HCT116 (cell line): Measurements from ENCODE around the gene MAL. TPM values are rescaled to one million over a fixed set of nuclear protein-coding genes. Genes with fewer than 3 reads are reported as not detected.

Experiments
- ATAC-seq: fragments of 200-7000 bp; cut with Tn5 transposase; 2 replicates; pipeline ENCODE4 v1.9.1; 2020; ENCODE audit warnings: mild to moderate bottlenecking, moderate library complexity
- BruUV-seq: library from RNA; stranded (reverse); fragments of 400-500 nt; replicated peaks from 2 replicates; lab custom pipeline; 2021; lab: Mats Ljungman, UMichigan
- CTCF ChIA-PET: fragments of 300-600 bp; sonication (Branson Sonifier 250); formaldehyde crosslinking; loops from one replicate; lab custom pipeline; 2021; ENCODE audit warnings: antibody characterized with exemption; lab: Charles Lee
- POLR2A ChIA-PET: fragments of 300-600, 350-600 bp; sonication (Branson Sonifier 250); formaldehyde crosslinking; loops from one replicate; lab custom pipeline; 2021; ENCODE audit warnings: antibody characterized with exemption; lab: Charles Lee
- RAD21 ChIA-PET, 2 experiments: fragments of 300-600 bp; sonication (Branson Sonifier 250); formaldehyde crosslinking; loops; one replicate each; lab custom pipeline; 2023; ENCODE audit warnings: low total read pairs in 2 of 2; ENCODE audit not compliant: uncharacterized antibody in 2 of 2, unreplicated experiment in 2 of 2, low non-redundant PET in 1 of 2; lab: Charles Lee
- DNase-seq: peaks from one replicate; pipeline ENCODE4 v3.0.0-alpha.2; 2010; ENCODE audit warnings: low read depth, low spot score
- H2AFZ ChIP-seq: fragments of 200-600 bp; shearing (Covaris generic), sonication (generic); 2 replicates; pipeline ENCODE4 v1.6.1; 2017; ENCODE audit warnings: low read depth, mixed run types, mixed read lengths, antibody characterized with exemption, low read length; ENCODE audit not compliant: poor library complexity, severe bottlenecking
- H3K27ac ChIP-seq: 2 replicates; pipeline ENCODE4 v1.5.1; 2012; ENCODE audit warnings: low read depth, low read length
- H3K27me3 ChIP-seq: fragments of 200-600 bp; sonication (generic); 2 replicates; pipeline ENCODE4 v1.6.1; 2016; ENCODE audit warnings: mixed run types, low read length, mixed read lengths; ENCODE audit not compliant: insufficient read depth
- H3K36me3 ChIP-seq, 2 experiments: fragments of 200-500 bp in 1 of 2; fragments of 200-600 bp in 1 of 2; sonication (Bioruptor generic) in 1 of 2; sonication (generic) in 1 of 2; 2 replicates each; pipeline versions ENCODE4 v1.5.1 to v1.6.1; 2014 to 2016; ENCODE audit warnings: low read length in 2 of 2, inconsistent platforms in 1 of 2, mixed read lengths in 1 of 2, mixed run types in 1 of 2; ENCODE audit not compliant: insufficient read depth in 2 of 2, control insufficient read depth in 1 of 2
- H3K4me1 ChIP-seq, 2 experiments: fragments of 200-600 bp in 1 of 2; sonication (generic) in 1 of 2; 2 replicates each; pipeline versions ENCODE4 v1.5.1 to v1.6.1; 2012 to 2017; ENCODE audit warnings: low read length in 2 of 2, inconsistent platforms in 1 of 2, mild to moderate bottlenecking in 1 of 2, mixed read lengths in 1 of 2, mixed run types in 1 of 2, moderate library complexity in 1 of 2; ENCODE audit not compliant: insufficient read depth in 2 of 2, control insufficient read depth in 1 of 2
- H3K4me2 ChIP-seq: fragments of 200-600 bp; sonication (generic); 2 replicates; pipeline ENCODE4 v1.6.1; 2017; ENCODE audit warnings: mixed run types, low read length, mixed read lengths
- H3K4me3 ChIP-seq, 2 experiments: fragments of 200-600 bp in 1 of 2; sonication (generic) in 1 of 2; replicated peaks in 1 of 2; 2 replicates each; pipeline ENCODE4 v1.5.1; 2011 to 2016; ENCODE audit warnings: low read length in 2 of 2, control low read depth in 1 of 2, low read depth in 1 of 2, mild to moderate bottlenecking in 1 of 2, mixed read lengths in 1 of 2, mixed run types in 1 of 2
- H3K79me2 ChIP-seq: fragments of 200-600 bp; sonication (generic); 2 replicates; pipeline ENCODE4 v1.6.1; 2017; ENCODE audit warnings: mild to moderate bottlenecking, mixed run types, low read length, moderate library complexity, mixed read lengths; ENCODE audit not compliant: insufficient read depth
- H3K9ac ChIP-seq: fragments of 200-600 bp; sonication (generic); 2 replicates; pipeline ENCODE4 v1.6.1; 2016; ENCODE audit warnings: low read length, mixed read lengths
- H3K9me2 ChIP-seq: fragments of 200-600 bp; sonication (generic), shearing (Covaris generic); 2 replicates; pipeline ENCODE4 v1.6.1; 2017; ENCODE audit warnings: mixed run types, mild to moderate bottlenecking, moderate library complexity; ENCODE audit not compliant: insufficient read depth
- H3K9me3 ChIP-seq, 2 experiments: fragments of 200-500 bp in 1 of 2; fragments of 200-600 bp in 1 of 2; sonication (Bioruptor generic) in 1 of 2; sonication (generic) in 1 of 2; 2 replicates each; pipeline ENCODE4 v1.6.1; 2014 to 2017; ENCODE audit warnings: low read length in 2 of 2, mixed read lengths in 2 of 2, inconsistent platforms in 1 of 2, low read depth in 1 of 2, mild to moderate bottlenecking in 1 of 2, mixed run types in 1 of 2, moderate library complexity in 1 of 2; ENCODE audit not compliant: control insufficient read depth in 1 of 2, insufficient read depth in 1 of 2
- H4K20me1 ChIP-seq: fragments of 200-600 bp; sonication (generic), shearing (Covaris generic); 2 replicates; pipeline ENCODE4 v1.6.1; 2017; ENCODE audit warnings: mixed run types, mild to moderate bottlenecking, moderate library complexity; ENCODE audit not compliant: insufficient read depth
- ATF3 ChIP-seq: IDR thresholded peaks from 2 replicates; pipeline ENCODE4 v1.6.1; 2012
- CBX3 ChIP-seq: IDR thresholded peaks from 2 replicates; pipeline ENCODE4 v1.6.1; 2012; ENCODE audit warnings: low read depth
- CEBPB ChIP-seq: IDR thresholded peaks from 2 replicates; pipeline ENCODE4 v1.6.1; 2012; ENCODE audit warnings: low read depth
- CTCF ChIP-seq, 3 experiments: fragments of 200-600 bp in 1 of 3; sonication (generic) in 1 of 3; IDR thresholded peaks in 2 of 3; conservative IDR thresholded peaks in 1 of 3; 2 replicates each; pipeline ENCODE4 v1.5.1; 2012 to 2017; ENCODE audit warnings: low read depth in 2 of 3, low read length in 2 of 3, antibody characterized with exemption in 1 of 3, borderline replicate concordance in 1 of 3, control low read depth in 1 of 3, mild to moderate bottlenecking in 1 of 3, mixed read lengths in 1 of 3, mixed run types in 1 of 3, moderate library complexity in 1 of 3; ENCODE audit not compliant: insufficient read depth in 1 of 3
- EGR1 ChIP-seq: IDR thresholded peaks from 2 replicates; pipeline ENCODE4 v1.6.1; 2012; ENCODE audit warnings: low read depth
- ELF1 ChIP-seq: IDR thresholded peaks from 2 replicates; pipeline ENCODE4 v1.6.1; 2012; ENCODE audit warnings: low read depth, borderline replicate concordance
- FOSL1 ChIP-seq: IDR thresholded peaks from 2 replicates; pipeline ENCODE4 v1.6.1; 2012; ENCODE audit warnings: low read depth
- MAX ChIP-seq: IDR thresholded peaks from 2 replicates; pipeline ENCODE4 v1.6.1; 2012
- POLR2AphosphoS5 ChIP-seq: IDR thresholded peaks from 2 replicates; pipeline ENCODE4 v1.6.1; 2011; ENCODE audit warnings: mild to moderate bottlenecking, low read depth, low read length, moderate library complexity
- RAD21 ChIP-seq: IDR thresholded peaks from 2 replicates; pipeline ENCODE4 v1.6.1; 2012; ENCODE audit warnings: low read depth, mild to moderate bottlenecking
- REST ChIP-seq: IDR thresholded peaks from 2 replicates; pipeline ENCODE4 v1.6.1; 2012; ENCODE audit warnings: low read depth
- SIN3A ChIP-seq: IDR thresholded peaks from 2 replicates; pipeline ENCODE4 v1.6.1; 2012; ENCODE audit warnings: low read depth
- SP1 ChIP-seq: IDR thresholded peaks from 2 replicates; pipeline ENCODE4 v1.6.1; 2012; ENCODE audit warnings: low read depth
- SRF ChIP-seq: IDR thresholded peaks from 2 replicates; pipeline ENCODE4 v1.6.1; 2012; ENCODE audit warnings: low read depth
- TCF7L2 ChIP-seq: IDR thresholded peaks from 2 replicates; pipeline ENCODE4 v1.7.0; 2011; ENCODE audit warnings: borderline replicate concordance, inconsistent platforms; ENCODE audit not compliant: insufficient read depth, insufficient read length; ENCODE audit errors: extremely low read depth
- YY1 ChIP-seq: IDR thresholded peaks from 2 replicates; pipeline ENCODE4 v1.6.1; 2011; ENCODE audit warnings: low read length, low read depth, moderate library complexity, mild to moderate bottlenecking; ENCODE audit not compliant: insufficient replicate concordance; ENCODE audit errors: extremely low read depth
- ZBTB33 ChIP-seq: IDR thresholded peaks from 2 replicates; pipeline ENCODE4 v1.6.1; 2011; ENCODE audit warnings: mild to moderate bottlenecking, low read length, moderate library complexity; ENCODE audit not compliant: insufficient replicate concordance; ENCODE audit errors: extremely low read depth
- ZFX ChIP-seq: fragments of 450-650 bp; IDR thresholded peaks from 2 replicates; pipeline ENCODE4 v1.6.1; 2017
- ZNF274 ChIP-seq: fragments of 200-500 bp; sonication (Bioruptor generic); IDR thresholded peaks from 2 replicates; pipeline ENCODE4 v1.6.1; 2014; ENCODE audit warnings: mild to moderate bottlenecking, low read depth, low read length, inconsistent platforms
- intact Hi-C: fragments of 100-400 bp; cut with micrococcal nuclease; formaldehyde crosslinking; loops from 2 replicates; pipeline ENCODE4 v1.10.0; 2022
- total RNA-seq: library from RNA; stranded (reverse); gene quantifications from one replicate; pipeline ENCODE4 v1.2.1, GENCODE V29; 2021; ENCODE audit not compliant: unreplicated experiment

MAL gene
- total RNA-seq, 1 experiment from 2014 or later: not detected

GRCh38 chr2:94993176-94994062, 32.1 kb upstream of the MAL start:
- ChIA-PET RAD21 (no interaction called here), POLR2A (no interaction called here), CTCF (interaction anchor here (1.0 kb wide), 1 partner anchor 86 kb away, joined by 4 read pairs; no protein-coding TSS in a partner anchor)
- no peak overlapping the region for H2AFZ ChIP-seq
- H3K36me3 ChIP-seq: no peaks in the 10 kb centered on the region
- H3K9ac ChIP-seq: no peak overlapping the region
- H3K4me1 ChIP-seq: no peaks in the 10 kb centered on the region
- H3K79me2 ChIP-seq: no peaks in the 10 kb centered on the region
- H4K20me1 ChIP-seq: no peaks in the 10 kb centered on the region
- H3K9me2 ChIP-seq: no peaks in the 10 kb centered on the region
- DNase-seq (no peak), ATAC-seq (no peak)
- peaks cover 9% of the 10 kb centered on the region; the same call in 1 of the 2 replicates for H3K27me3 ChIP-seq
- no peak overlapping the region for H3K4me3 ChIP-seq
- BruUV-seq: no TSS peak
- intact Hi-C loops: no loop called here
- no peaks in the 10 kb centered on the region for H3K9me3 ChIP-seq
- H3K4me2 ChIP-seq: no peak overlapping the region
- H3K27ac ChIP-seq: no peak overlapping the region
- no peak for TF ChIP-seq ELF1
- TF ChIP-seq ZFX: no peak
- no peak for TF ChIP-seq SIN3A
- TF ChIP-seq SRF: no peak
- no peak for TF ChIP-seq CBX3
- no peak for TF ChIP-seq EGR1
- no peak for TF ChIP-seq POLR2AphosphoS5
- TF ChIP-seq RAD21: no peak
- TF ChIP-seq ZBTB33: no peak
- TF ChIP-seq CEBPB: no peak
- TF ChIP-seq MAX: no peak
- no peak for TF ChIP-seq ATF3
- no peak for TF ChIP-seq REST
- no peak for TF ChIP-seq ZNF274
- TF ChIP-seq YY1: no peak
- TF ChIP-seq FOSL1: no peak
- no peak for TF ChIP-seq CTCF (IDR thresholded peaks at IDR 0.05 in 2 of 3, conservative IDR thresholded peaks at IDR 0.05 in 1 of 3; ENCODE audit: borderline replicate concordance in 1 of 3, insufficient read depth in 1 of 3, low read depth in 2 of 3, low read length in 2 of 3)
- no peak for TF ChIP-seq SP1
- TF ChIP-seq TCF7L2: no peak
